MCF 10A (cell line): Measurements from ENCODE around the gene SHOX. TPM values are rescaled to one million over a fixed set of nuclear protein-coding genes. Genes with fewer than 3 reads are reported as not detected.
"Not testable (repeated sequence)": the region's sequence is repeated elsewhere in the genome, so short reads cannot be mapped to it uniquely, and the experiment has no call there.

Experiments
- BruUV-seq: library from RNA; stranded (reverse); fragments of 400-500 nt; replicated peaks from 2 replicates; lab custom pipeline; 2021; lab: Mats Ljungman, UMichigan
- CTCF ChIA-PET: fragments of 300-600 bp; sonication (Branson Sonifier 250); formaldehyde crosslinking; extraction: SDS; loops from one replicate; lab custom pipeline; 2021; ENCODE audit warnings: antibody characterized with exemption, inconsistent platforms; lab: Yijun Ruan, JAX
- POLR2A ChIA-PET: fragments of 300-600, 350-650 bp; sonication (Branson Sonifier 250); formaldehyde crosslinking; extraction: SDS; loops from one replicate; lab custom pipeline; 2020; ENCODE audit warnings: antibody characterized with exemption, inconsistent platforms; lab: Yijun Ruan, JAX
- DNase-seq: peaks from one replicate; pipeline ENCODE4 v3.0.0-alpha.2; 2018; ENCODE audit not compliant: unreplicated experiment
- H3K27ac Mint-ChIP-seq: one replicate; pipeline ENCODE4 v1.8.0; 2022; ENCODE audit warnings: mild to moderate bottlenecking, low read depth, mixed read lengths; ENCODE audit not compliant: unreplicated experiment
- H3K27me3 Mint-ChIP-seq: one replicate; pipeline ENCODE4 v1.8.0; 2022; ENCODE audit warnings: mixed read lengths; ENCODE audit not compliant: insufficient read depth, unreplicated experiment
- H3K36me3 Mint-ChIP-seq: one replicate; pipeline ENCODE4 v1.8.0; 2022; ENCODE audit warnings: mild to moderate bottlenecking, moderate library complexity, mixed read lengths; ENCODE audit not compliant: insufficient read depth, unreplicated experiment
- H3K4me1 Mint-ChIP-seq: one replicate; pipeline ENCODE4 v1.8.0; 2022; ENCODE audit warnings: mixed read lengths; ENCODE audit not compliant: insufficient read depth, unreplicated experiment
- H3K4me3 Mint-ChIP-seq: one replicate; pipeline ENCODE4 v1.8.0; 2022; ENCODE audit warnings: mild to moderate bottlenecking, moderate library complexity, mixed read lengths; ENCODE audit not compliant: unreplicated experiment
- H3K9me3 Mint-ChIP-seq: one replicate; pipeline ENCODE4 v1.8.0; 2022; ENCODE audit warnings: mixed read lengths; ENCODE audit not compliant: unreplicated experiment
- CTCF ChIP-seq: fragments of 200-600 bp; IDR thresholded peaks from one replicate; pipeline ENCODE4 v1.8.0; 2022; ENCODE audit warnings: antibody characterized with exemption, mild to moderate bottlenecking; ENCODE audit not compliant: unreplicated experiment
- intact Hi-C: fragments of 100-400 bp; cut with micrococcal nuclease; formaldehyde crosslinking; loops from 2 replicates; pipeline ENCODE4 v1.14.1; 2022
- total RNA-seq: library from RNA; stranded (reverse); gene quantifications from 2 replicates; pipeline ENCODE4 v1.2.3, GENCODE V29; 2022

Gene SHOX
- total RNA-seq, 1 experiment from 2014 or later = not detected

DNA sequence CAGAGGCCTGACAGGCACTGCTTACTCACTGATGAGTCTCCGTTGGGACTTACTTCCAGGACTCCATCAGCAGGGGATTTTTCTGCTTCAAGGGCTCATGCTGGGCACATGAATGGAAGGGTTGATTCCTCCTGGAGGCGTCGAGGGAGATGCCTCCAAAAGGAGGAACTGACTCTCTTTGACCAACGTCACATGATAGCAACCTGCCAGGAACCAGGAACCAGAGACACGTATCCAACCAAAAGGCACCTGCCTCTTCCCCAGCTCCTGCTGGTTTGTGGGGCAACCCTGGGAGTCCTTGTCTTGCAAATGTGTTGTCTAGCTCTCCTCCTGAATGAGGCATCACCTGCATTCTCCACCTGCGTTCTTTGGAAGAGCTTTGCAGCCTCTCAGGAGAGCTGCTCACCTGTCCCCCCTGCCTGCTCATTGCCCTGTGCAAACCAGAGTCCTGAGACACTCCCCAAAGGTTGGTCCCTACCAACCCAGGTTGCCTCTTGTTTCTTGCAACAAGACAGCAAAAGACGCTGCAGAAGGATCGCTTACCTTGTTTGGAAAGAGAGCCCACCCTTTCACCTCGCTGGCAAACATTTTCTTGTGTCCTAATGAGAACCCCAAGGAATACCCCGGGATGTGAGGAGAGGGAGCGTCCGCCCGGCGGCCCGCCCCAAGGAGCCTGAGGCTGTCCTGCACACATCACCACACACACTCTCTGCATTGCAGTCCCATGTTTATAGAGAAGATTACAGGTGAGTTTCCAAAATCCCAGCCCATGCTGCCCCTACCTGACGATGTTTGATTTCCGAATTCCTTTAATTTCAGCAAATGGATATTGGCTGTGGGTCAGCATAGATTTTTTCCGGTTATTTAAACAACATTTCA, 30.5 kb upstream of the SHOX start:
- Mint-ChIP-seq H3K27ac (no peak overlapping the region), H3K36me3 (no peaks in the 10 kb centered on the region), H3K4me1 (no peaks in the 10 kb centered on the region), H3K4me3 (no peak overlapping the region), H3K27me3 (no peaks in the 10 kb centered on the region), H3K9me3 (peaks cover 26% of the 10 kb centered on the region)
- no peak for TF ChIP-seq CTCF
- no TSS peak for BruUV-seq
- ChIA-PET CTCF (no interaction called here), POLR2A (no interaction called here)
- intact Hi-C loops = no loop called here
- no peak for DNase-seq

DNA sequence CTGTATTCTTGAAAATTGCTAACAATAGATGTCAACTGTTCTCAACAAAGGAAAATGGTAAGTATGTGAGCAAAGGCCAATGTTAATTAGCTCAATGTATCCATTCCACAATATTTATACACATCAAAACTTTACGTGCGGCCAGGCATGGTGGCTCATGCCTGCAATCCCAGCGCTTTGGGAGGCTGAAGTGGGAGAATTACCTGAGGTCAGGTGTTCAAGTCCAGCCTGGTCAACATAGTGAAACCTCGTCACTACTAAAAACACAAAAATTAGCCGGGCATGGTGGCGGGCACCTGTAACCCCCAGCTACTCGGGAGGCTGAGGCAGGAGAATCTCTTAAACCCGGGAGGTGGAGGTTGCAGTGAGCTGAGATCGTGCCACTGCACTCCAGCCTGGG, 27.6 kb upstream of the SHOX start:
- not testable (repeated sequence) for H3K27ac Mint-ChIP-seq, BruUV-seq

DNA sequence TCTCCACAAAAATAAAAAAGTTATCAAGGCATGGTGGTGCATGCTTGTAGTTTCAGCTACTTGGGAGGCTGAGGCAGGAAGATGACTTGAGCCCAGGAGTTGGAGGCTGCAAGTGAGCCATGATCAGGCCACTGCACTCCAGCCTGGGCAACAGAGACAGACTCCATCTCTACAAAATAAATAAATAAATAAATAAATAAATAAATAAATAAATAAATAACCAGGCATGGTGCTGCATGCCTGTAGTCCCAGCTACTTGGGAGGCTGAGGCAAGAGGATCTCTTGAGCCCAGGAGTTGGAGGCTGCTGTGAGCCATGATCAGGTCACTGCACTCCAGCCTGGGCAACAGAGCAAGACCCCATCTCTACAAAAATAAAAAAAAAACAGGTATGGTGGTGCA, 26.0 kb upstream of the SHOX start:
- CTCF ChIA-PET, intact Hi-C loops, H3K4me1 Mint-ChIP-seq, H3K36me3 Mint-ChIP-seq, H3K27ac Mint-ChIP-seq, BruUV-seq, POLR2A ChIA-PET, H3K4me3 Mint-ChIP-seq, H3K27me3 Mint-ChIP-seq, DNase-seq: not testable (repeated sequence)
- peaks cover 15% of the 10 kb centered on the region for H3K9me3 Mint-ChIP-seq

More for the DNA sequence above, 27.6 kb upstream of the SHOX start:
- H3K27me3 Mint-ChIP-seq, H3K4me1 Mint-ChIP-seq, intact Hi-C loops, DNase-seq, H3K36me3 Mint-ChIP-seq, POLR2A ChIA-PET, H3K4me3 Mint-ChIP-seq, CTCF ChIA-PET: not testable (repeated sequence)
- peaks cover 15% of the 10 kb centered on the region for H3K9me3 Mint-ChIP-seq

DNA sequence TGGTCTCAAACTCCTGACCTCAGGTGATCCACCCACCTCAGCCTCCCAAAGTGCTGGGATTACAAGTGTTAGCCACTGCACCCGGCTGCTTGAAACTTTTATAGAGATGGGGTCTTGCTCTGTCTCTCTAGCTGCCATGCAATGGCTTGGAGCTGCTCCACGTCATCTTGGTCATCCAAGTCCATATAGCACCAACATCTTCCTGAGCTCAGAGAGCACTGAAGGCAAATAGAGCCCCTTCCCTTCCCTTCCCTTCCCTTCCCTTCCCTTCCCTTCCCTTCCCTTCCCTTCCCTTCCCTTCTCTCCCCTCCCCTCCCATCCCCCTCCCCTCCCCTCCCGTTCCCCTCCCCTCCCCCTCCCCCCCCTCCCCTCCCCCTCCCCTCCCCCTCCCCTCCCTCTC, 22.5 kb upstream of the SHOX start:
- H3K27ac Mint-ChIP-seq, H3K4me1 Mint-ChIP-seq, DNase-seq, BruUV-seq, H3K36me3 Mint-ChIP-seq, intact Hi-C loops, H3K27me3 Mint-ChIP-seq, CTCF ChIA-PET, POLR2A ChIA-PET, H3K4me3 Mint-ChIP-seq: not testable (repeated sequence)
- peaks cover 23% of the 10 kb centered on the region for H3K9me3 Mint-ChIP-seq

- no peaks in the 10 kb centered on the region for H3K27me3 Mint-ChIP-seq
- peaks cover 45% of the 10 kb centered on the region for H3K9me3 Mint-ChIP-seq
- H3K4me1 Mint-ChIP-seq = no peaks in the 10 kb centered on the region
- H3K27ac Mint-ChIP-seq = no peak overlapping the region
- no peak for DNase-seq
- CTCF ChIA-PET = no interaction called here
- POLR2A ChIA-PET = no interaction called here
- H3K36me3 Mint-ChIP-seq = no peaks in the 10 kb centered on the region
- TF ChIP-seq CTCF = no peak
- BruUV-seq = no TSS peak
- intact Hi-C loops = no loop called here
- no peak overlapping the region for H3K4me3 Mint-ChIP-seq
Observed at GRCh38 chrX:614136-614535, 16.5 kb upstream of the SHOX start.
